IPS-18a (cell line): ENCODE measurements around the gene AKR1B15.
"Not testable (repeated sequence)": the region's sequence is repeated elsewhere in the genome, so short reads cannot be mapped to it uniquely, and the experiment has no call there.

Experiments used
- H3K27ac ChIP-seq: one replicate; pipeline ENCODE4 v1.5.1; 2013; ENCODE audit warnings: low read length
- H3K27me3 ChIP-seq: one replicate; pipeline ENCODE4 v1.6.1; 2013; ENCODE audit warnings: mild to moderate bottlenecking, low read length; ENCODE audit not compliant: control insufficient read depth, insufficient read depth
- H3K36me3 ChIP-seq: one replicate; pipeline ENCODE4 v1.6.1; 2013; ENCODE audit warnings: low read depth, low read length; ENCODE audit not compliant: control insufficient read depth
- H3K4me1 ChIP-seq: one replicate; pipeline ENCODE4 v1.6.1; 2013; ENCODE audit warnings: low read depth, low read length; ENCODE audit not compliant: control insufficient read depth
- H3K4me3 ChIP-seq: one replicate; pipeline ENCODE4 v1.5.1; 2013; ENCODE audit warnings: low read length
- H3K9ac ChIP-seq: one replicate; pipeline ENCODE4 v1.6.1; 2013; ENCODE audit warnings: mild to moderate bottlenecking, low read length, moderate library complexity
- H3K9me3 ChIP-seq: one replicate; pipeline ENCODE4 v1.6.1; 2013; ENCODE audit warnings: low read depth, low read length; ENCODE audit not compliant: control insufficient read depth

AKR1B15 gene

DNA sequence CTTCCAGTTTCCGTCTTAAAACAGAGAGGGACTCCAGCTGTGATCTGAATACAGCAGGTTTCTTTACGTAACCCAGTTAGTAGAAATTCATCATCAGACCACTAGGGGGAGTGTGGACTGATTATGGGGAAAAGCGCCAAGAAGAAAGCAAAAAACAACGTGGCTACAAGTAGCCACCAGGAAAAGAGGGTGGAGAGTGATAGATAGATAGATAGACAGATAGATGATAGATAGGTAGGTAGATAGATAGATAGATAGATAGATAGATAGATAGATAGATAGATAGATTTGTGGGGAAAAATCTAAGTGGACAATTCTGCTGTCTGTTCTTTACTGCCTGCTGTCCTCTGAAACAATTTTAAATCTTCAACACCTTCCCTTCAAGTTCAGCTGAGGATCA is 34.2 kb upstream of the AKR1B15 start:
- H3K9me3 ChIP-seq, result no peaks in the 10 kb centered on the region
- H3K27ac ChIP-seq, result no peak overlapping the region
- peaks cover 7% of the 10 kb centered on the region for H3K27me3 ChIP-seq
- H3K4me1 ChIP-seq, result no peaks in the 10 kb centered on the region
- H3K9ac ChIP-seq, result no peak overlapping the region
- no peak overlapping the region for H3K4me3 ChIP-seq
- no peaks in the 10 kb centered on the region for H3K36me3 ChIP-seq

DNA sequence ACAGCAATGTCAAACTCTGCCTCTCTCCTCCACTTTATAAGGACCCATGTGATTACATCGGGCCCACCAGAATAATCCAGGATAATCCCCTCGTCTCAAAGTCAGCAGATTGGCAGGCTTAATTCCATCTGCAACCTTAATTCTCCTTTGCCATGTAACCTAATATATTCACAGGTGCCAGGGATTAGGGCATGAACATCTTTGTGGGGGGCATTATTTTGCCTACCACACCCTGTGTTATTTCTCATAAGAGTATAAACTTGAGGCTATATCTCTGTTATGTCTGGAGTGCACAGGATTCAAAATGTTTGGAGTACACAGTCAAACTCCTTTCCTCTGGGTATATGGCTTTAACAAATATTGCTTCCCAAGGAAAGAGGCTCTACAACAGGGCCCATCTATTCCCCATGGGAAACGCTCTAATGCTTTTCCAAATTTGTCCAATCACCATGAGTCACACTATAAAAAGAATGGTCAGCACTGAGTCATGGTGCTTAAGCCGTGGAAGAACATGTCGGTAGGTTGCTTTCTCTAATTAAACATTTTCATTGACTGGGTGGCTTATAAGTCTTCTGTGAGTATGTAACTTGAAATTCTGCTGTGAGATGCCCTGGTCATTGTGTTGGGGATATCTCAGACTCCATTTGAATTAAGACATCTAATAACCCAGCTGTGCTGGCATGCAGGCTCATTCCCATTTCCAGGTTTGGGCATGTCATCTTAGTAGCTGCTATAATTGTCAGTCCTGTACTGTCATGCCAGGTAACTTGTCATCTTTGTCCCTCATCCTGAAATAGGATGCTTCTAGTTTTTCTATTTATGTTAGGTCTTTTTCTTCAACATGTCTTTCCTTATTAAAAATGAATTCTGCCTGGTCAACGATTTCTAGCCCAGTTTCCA is 33.1 kb upstream of the AKR1B15 start:
- no peak overlapping the region for H3K4me3 ChIP-seq
- no peaks in the 10 kb centered on the region for H3K36me3 ChIP-seq
- H3K27me3 ChIP-seq, result peaks cover 7% of the 10 kb centered on the region
- H3K9ac ChIP-seq, result no peak overlapping the region
- H3K27ac ChIP-seq, result no peak overlapping the region
- H3K9me3 ChIP-seq, result no peaks in the 10 kb centered on the region
- no peaks in the 10 kb centered on the region for H3K4me1 ChIP-seq

DNA sequence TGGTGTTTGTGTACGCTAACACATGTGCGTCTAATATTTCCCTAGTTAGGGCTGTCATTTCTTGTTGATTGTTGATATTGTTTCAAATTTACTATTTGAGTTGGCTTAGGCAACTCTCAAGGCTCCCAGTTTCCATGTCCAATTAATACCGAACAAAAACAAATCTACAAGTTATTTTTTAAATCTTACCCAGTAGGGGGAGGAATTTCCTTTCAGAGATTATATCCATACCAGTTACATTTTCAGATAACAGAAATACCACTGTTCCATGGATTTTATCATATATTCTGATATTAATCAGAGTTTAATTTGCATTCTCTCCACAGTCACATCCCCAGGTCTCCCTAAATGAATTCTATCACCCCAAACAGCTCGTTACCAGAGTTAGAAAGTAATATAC is 28.8 kb upstream of the AKR1B15 start:
- Histone ChIP-seq H3K9me3 (no peaks in the 10 kb centered on the region), H3K4me3 (no peak overlapping the region), H3K27me3 (no peaks in the 10 kb centered on the region), H3K36me3 (no peaks in the 10 kb centered on the region), H3K9ac (no peak overlapping the region), H3K27ac (no peak overlapping the region), H3K4me1 (no peaks in the 10 kb centered on the region)

DNA sequence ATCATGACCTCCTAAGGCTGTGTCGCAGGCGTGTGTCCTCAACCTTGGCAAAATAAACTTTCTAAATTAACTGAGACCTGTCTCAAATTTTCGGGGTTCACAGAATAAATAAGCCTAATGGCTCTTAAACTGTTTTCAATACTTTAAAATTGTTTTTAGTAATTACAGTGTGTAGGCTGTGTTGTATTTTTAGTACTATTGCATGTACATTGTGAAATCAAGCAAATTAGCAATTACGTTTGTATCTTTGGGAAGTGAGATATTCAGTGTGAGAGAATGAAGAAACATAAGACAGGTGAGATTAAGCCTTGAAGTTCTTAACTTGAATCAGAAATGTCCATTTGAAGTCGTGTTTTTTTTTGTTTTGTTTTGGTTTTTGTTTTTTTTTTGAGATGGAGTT is 26.3 kb upstream of the AKR1B15 start:
- no peaks in the 10 kb centered on the region for H3K9me3 ChIP-seq
- H3K4me3 ChIP-seq, result no peak overlapping the region
- H3K9ac ChIP-seq, result no peak overlapping the region
- H3K27ac ChIP-seq, result no peak overlapping the region
- no peaks in the 10 kb centered on the region for H3K4me1 ChIP-seq
- no peaks in the 10 kb centered on the region for H3K36me3 ChIP-seq
- H3K27me3 ChIP-seq, result no peaks in the 10 kb centered on the region

DNA sequence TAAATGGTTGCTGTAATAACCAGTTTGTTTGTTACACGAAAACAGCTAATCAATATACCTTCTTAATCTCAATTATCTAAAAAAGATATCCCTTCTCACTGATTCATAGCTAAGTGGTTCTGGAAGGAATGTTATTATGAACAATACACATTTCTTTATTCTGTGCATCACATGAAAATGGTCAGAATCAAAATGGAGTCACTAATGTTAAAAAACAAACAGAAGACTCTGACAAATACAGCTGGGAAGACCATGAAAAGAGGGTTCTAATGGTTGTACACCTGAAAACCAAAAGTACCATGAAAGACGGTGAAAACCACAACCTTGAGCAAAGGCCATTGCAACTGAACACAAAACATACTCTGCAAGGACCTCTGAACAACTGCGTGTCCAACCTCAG is 23.5 kb upstream of the AKR1B15 start:
- H3K27me3 ChIP-seq, H3K9ac ChIP-seq, H3K9me3 ChIP-seq, H3K4me3 ChIP-seq, H3K27ac ChIP-seq, H3K4me1 ChIP-seq, H3K36me3 ChIP-seq: not testable (repeated sequence)

DNA sequence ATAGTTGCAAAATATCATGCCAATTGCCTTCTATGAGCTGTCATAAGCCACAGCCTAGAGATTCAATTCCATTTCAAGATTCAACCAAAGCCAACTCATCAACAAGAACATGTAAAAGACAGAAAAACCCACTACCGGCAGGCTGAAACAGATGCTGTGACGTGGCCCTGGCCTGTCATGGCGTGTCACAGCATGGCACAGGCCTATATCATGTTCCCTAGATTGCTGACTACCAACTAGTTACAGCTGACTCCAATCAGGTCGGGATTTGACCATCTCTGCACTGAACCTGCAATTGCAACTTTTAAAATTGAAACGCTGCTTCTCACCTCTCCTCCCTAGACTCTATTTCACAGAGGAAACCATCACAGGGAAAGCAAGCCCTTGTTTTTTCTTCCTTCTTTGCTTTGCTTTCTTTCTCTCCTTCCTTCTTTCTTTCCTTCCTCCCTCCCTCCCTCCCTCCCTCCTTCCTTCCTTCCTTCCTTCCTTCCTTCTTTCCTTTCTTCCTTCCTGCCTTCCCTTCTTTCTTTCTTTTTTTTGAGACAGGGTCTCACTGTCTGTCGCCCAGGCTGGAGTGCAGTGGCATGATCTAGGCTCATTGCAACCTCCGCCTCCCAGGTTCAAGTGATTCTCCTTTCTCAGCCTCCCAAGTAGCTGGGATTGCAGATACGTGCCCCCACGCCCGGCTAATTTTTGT is 22.2 kb upstream of the AKR1B15 start:
- not testable (repeated sequence) for H3K4me3 ChIP-seq, H3K27me3 ChIP-seq, H3K9me3 ChIP-seq, H3K27ac ChIP-seq, H3K36me3 ChIP-seq, H3K9ac ChIP-seq, H3K4me1 ChIP-seq

DNA sequence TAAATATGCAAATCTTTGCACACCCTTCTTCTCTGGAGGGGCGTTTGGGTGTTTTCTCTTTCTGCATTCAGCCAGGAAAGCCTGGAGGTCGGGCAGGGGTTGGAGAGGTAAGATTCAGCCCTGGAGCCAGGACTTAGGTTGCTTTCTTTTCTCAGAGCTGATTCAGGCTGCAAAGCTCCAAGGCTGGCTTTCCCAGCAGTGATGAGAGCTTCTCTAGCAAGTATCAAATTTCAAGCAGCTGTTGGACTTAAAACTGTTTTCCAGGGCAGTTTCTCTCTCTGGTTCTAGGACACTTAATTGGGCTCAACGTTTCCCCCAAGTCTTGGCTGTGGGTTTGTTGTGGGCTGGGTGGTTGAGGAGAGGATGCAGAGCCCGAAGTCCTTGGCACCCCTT is 20.9 kb upstream of the AKR1B15 start:
- H3K4me3 ChIP-seq, result no peak overlapping the region
- no peaks in the 10 kb centered on the region for H3K36me3 ChIP-seq
- no peak overlapping the region for H3K9ac ChIP-seq
- no peaks in the 10 kb centered on the region for H3K9me3 ChIP-seq
- no peaks in the 10 kb centered on the region for H3K27me3 ChIP-seq
- no peaks in the 10 kb centered on the region for H3K4me1 ChIP-seq
- no peak overlapping the region for H3K27ac ChIP-seq

DNA sequence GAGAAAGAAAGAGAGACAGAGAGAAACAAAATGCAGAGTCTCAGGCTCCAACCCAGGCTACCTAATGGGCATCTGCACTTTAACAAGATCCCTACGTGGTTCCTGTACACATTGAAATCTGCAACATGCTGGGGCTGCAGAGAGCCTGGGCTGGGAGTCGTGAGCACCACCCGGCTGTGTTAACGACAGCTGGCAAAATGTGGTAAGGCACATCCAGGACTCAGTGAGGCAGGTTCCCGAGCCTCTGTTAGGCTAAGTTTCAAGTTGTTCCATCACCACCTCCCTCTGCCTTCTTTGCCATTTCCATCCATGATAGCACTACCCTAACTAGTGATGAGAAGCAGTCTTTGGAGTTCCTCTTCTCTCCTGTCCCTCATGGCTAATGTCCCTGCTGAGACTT is 20.2 kb upstream of the AKR1B15 start:
- H3K36me3 ChIP-seq, result no peaks in the 10 kb centered on the region
- H3K4me3 ChIP-seq, result no peak overlapping the region
- no peaks in the 10 kb centered on the region for H3K27me3 ChIP-seq
- no peaks in the 10 kb centered on the region for H3K4me1 ChIP-seq
- no peak overlapping the region for H3K27ac ChIP-seq
- H3K9me3 ChIP-seq, result no peaks in the 10 kb centered on the region
- H3K9ac ChIP-seq, result no peak overlapping the region

DNA sequence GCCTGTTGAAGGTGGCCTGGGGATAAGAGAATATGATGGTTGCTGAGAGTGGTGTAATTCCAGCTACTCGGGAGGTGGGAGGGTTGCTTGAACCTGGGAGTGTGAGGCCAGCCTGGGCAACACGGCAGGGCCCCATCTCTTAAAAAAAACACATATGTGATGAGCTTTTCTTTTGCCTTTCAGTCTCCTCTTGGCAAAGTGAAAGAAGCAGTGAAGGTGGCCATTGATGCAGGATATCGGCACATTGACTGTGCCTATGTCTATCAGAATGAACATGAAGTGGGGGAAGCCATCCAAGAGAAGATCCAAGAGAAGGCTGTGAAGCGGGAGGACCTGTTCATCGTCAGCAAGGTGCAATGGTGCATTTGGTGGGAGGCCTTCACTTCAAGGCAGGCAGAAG is 18.4 kb upstream of the AKR1B15 start:
- no peak overlapping the region for H3K4me3 ChIP-seq
- H3K36me3 ChIP-seq, result no peaks in the 10 kb centered on the region
- no peak overlapping the region for H3K9ac ChIP-seq
- no peaks in the 10 kb centered on the region for H3K9me3 ChIP-seq
- no peaks in the 10 kb centered on the region for H3K4me1 ChIP-seq
- no peak overlapping the region for H3K27ac ChIP-seq
- no peaks in the 10 kb centered on the region for H3K27me3 ChIP-seq

DNA sequence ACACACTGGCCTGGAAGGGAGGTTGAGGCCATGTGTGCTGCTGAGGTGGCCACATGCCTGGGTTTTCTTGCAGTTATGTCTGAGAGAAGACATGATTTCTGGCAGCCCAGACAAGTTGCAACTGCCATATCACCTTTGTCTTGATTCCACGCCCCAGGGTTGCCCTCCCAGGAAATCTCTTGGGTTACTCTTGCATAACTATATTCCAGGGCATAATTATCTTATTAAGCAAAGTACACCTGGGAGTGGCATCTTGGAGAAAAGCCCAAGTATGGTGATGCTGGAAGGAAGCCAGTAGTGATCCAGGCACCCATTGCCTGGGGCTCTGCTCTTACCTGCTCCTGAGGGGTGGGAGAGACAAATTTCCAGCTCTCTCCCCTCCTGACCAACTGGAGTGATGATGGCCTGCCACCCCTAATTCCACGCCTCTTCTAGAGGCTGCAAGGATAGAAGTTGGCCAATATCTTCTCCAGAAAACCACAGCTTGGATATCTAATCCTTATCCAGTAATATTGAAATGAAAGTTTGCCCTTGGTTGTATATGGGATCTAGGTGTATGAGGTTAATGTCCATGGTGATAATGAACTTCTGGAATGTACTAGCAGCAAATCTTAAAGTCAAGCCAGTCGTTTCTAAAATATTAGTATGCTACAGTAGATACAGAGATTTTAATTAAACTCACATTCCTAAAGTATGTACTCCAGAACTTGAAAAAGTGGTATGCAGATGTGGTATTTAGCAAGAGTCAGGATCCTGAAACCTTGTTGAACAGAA is 16.5 kb upstream of the AKR1B15 start:
- Histone ChIP-seq H3K27ac (no peak overlapping the region), H3K4me3 (no peak overlapping the region)

DNA sequence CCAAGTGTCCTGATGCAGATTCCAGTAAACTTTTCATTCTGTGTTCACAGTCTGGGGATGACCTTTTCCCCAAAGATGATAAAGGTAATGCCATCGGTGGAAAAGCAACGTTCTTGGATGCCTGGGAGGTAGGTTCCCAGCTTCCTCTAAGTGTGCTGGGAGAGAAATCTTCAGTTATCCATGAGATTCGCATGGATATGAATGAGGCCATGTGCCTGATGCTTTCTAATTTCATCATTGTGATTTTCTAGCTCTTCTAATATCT is 16.0 kb upstream of the AKR1B15 start:
- no peak overlapping the region for H3K9ac ChIP-seq
- H3K9me3 ChIP-seq, result no peaks in the 10 kb centered on the region
- H3K4me1 ChIP-seq, result no peaks in the 10 kb centered on the region
- no peaks in the 10 kb centered on the region for H3K36me3 ChIP-seq
- H3K4me3 ChIP-seq, result no peak overlapping the region
- no peak overlapping the region for H3K27ac ChIP-seq
- H3K27me3 ChIP-seq, result no peaks in the 10 kb centered on the region

More for the DNA sequence above, 16.5 kb upstream of the AKR1B15 start:
- H3K4me1 ChIP-seq, result no peaks in the 10 kb centered on the region
- H3K27me3 ChIP-seq, result no peaks in the 10 kb centered on the region
- H3K9me3 ChIP-seq, result no peaks in the 10 kb centered on the region
- no peaks in the 10 kb centered on the region for H3K36me3 ChIP-seq
- H3K9ac ChIP-seq, result no peak overlapping the region
